ENCODE measurements around the gene C2.
A peak's percentile ranks its signal among the peaks of the same experiment; 100 is the strongest.

Gene C2

DNA sequence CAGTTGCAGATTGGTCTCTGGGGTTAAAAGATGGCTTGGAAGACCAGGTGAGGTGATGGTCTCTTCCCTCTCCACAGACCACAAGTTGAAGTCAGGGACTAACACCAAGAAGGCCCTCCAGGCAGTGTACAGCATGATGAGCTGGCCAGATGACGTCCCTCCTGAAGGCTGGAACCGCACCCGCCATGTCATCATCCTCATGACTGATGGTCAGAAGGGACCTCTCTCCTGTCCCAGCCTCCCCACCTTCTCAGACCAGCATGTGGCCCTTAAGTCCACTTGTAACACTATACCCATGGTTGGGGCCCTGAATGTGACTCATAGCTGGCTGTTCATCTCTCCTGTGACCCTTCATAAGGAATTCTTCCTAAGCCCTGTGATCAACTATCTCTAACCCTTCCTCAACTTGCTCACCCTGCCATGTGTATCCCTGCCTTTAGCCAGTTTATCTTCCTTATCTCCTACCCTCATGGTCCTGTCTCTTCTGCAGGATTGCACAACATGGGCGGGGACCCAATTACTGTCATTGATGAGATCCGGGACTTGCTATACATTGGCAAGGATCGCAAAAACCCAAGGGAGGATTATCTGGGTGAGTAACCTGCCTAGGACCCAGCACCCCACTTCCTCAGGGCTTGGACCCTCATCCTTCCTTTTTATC lies 21.4 kb downstream of the C2 start:
- TF ChIP-seq, protein P1, sequence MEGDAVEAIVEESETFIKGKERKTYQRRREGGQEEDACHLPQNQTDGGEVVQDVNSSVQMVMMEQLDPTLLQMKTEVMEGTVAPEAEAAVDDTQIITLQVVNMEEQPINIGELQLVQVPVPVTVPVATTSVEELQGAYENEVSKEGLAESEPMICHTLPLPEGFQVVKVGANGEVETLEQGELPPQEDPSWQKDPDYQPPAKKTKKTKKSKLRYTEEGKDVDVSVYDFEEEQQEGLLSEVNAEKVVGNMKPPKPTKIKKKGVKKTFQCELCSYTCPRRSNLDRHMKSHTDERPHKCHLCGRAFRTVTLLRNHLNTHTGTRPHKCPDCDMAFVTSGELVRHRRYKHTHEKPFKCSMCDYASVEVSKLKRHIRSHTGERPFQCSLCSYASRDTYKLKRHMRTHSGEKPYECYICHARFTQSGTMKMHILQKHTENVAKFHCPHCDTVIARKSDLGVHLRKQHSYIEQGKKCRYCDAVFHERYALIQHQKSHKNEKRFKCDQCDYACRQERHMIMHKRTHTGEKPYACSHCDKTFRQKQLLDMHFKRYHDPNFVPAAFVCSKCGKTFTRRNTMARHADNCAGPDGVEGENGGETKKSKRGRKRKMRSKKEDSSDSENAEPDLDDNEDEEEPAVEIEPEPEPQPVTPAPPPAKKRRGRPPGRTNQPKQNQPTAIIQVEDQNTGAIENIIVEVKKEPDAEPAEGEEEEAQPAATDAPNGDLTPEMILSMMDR (conservative IDR thresholded peaks at IDR 0.05; ENCODE audit: low read depth) = no peak
- ChIA-PET POLR2A (ENCODE audit: low non-redundant PET) (no interaction called here), CTCF (no interaction called here)
- H3K27ac ChIP-seq = no peak overlapping the region
- peak; percentile 22 for DNase-seq (ENCODE audit: low spot score)

DNA sequence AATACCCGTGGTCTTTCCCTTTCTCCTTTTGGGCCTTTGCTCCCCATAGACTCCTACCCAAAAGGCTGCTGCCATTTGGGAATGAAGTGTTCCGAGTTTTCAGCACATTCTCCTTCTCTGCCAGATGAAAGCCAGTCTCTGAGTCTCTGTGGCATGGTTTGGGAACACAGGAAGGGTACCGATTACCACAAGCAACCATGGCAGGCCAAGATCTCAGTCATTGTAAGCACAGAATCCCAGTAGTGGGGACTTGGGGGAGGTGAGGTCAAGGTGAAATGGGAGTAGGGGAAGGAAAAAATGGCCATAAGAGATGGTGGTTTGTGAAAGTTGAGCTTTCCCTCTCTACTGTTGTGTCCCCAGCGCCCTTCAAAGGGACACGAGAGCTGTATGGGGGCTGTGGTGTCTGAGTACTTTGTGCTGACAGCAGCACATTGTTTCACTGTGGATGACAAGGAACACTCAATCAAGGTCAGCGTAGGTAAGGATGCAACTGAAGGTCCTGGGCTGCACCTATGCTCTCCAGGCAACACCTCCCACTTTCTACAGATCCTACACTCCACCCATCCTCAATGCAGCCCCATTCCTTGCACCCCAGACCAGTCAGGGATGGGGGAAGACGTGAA lies 22.5 kb downstream of the C2 start:
- ChIA-PET CTCF (interaction anchor here (1.2 kb wide), 1 partner anchor 52 kb away, joined by 3 read pairs; no protein-coding TSS in a partner anchor), POLR2A (ENCODE audit: low non-redundant PET) (interaction anchor here (0.5 kb wide), 1 partner anchor 43 kb away, joined by 6 read pairs; no protein-coding TSS in a partner anchor)
- H3K27ac ChIP-seq = no peak overlapping the region
- DNase-seq (ENCODE audit: low spot score) = no peak
- TF ChIP-seq, protein P1 (conservative IDR thresholded peaks at IDR 0.05; ENCODE audit: low read depth) = no peak

DNA sequence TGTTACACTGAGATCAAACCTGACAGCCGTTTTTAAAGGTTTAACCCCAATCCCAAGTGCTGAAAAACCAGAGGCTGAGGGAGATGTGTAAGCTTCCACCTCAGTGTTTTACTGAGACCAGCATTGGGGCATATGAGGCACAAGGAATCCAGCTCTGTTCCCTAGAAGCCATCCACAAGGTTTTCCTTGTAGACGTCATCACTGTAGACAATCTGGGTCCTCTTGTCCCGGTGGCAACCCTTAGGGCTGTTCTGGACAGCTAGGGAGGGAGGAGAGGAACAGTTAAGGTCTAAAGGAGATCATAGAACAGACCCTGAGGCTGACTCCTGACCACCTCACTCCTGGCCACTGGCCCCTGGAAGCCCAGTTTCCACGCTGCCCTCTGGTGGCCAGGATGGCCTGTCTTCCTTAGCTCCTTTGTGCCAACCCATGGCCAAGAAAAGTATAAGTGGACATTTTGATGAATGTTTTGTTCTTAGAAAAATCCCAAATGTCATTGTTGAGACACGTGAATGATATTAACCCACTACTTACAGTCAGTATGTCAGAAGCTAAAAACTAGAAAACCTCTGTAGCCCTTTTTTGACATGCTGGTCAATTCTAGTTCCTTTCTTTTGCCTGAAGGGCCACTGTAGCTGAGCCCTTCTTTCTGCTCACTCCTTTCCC lies 24.8 kb downstream of the C2 start:
- DNase-seq (ENCODE audit: low spot score) = peak; percentile 53
- POLR2A ChIA-PET (ENCODE audit: low non-redundant PET) = interaction anchor here (0.6 to 0.7 kb wide), 3 partner anchors 29 to 180 kb away, joined by 3 to 9 read pairs (median 3); partner anchors contain the start of gene EHMT2
- peak overlapping the region; percentile 34 for H3K27ac ChIP-seq
- CTCF ChIA-PET = interaction anchor here (0.5 to 1.8 kb wide), 12 partner anchors 18 to 862 kb away, joined by 3 to 6 read pairs (median 3); partner anchors contain the start of gene EHMT2
- TF ChIP-seq, protein P1 (conservative IDR thresholded peaks at IDR 0.05; ENCODE audit: low read depth) = peak; percentile 79

DNA sequence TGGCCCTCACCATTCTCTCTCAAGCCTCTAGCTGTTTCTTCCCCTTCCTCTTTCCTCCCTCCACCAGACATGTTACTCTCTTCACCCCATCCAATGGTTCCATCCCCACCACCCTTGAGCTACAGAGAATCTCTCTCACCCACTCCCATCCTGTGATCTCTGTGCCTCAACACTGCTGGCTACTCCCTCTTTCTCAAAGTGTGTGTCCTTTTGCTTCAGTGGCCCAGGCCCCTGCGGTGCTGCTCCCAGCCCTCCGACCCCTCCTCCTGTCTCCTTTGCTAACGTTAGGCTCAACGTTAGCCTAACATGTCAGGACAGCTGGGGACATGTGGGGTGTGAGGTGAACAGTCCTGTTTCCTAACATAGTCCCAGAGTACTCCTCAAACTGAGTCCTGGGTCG lies 25.4 kb downstream of the C2 start:
- TF ChIP-seq, protein P1 (conservative IDR thresholded peaks at IDR 0.05; ENCODE audit: low read depth) = no peak
- DNase-seq (ENCODE audit: low spot score) = no peak
- ChIA-PET POLR2A (ENCODE audit: low non-redundant PET) (interaction anchor here (0.6 kb wide), 1 partner anchor 30 kb away, joined by 3 read pairs; no protein-coding TSS in a partner anchor), CTCF (interaction anchor here (0.5 to 1.8 kb wide), 7 partner anchors 18 to 861 kb away, joined by 3 to 6 read pairs (median 4); no protein-coding TSS in a partner anchor)
- H3K27ac ChIP-seq = peak overlapping the region; percentile 50

DNA sequence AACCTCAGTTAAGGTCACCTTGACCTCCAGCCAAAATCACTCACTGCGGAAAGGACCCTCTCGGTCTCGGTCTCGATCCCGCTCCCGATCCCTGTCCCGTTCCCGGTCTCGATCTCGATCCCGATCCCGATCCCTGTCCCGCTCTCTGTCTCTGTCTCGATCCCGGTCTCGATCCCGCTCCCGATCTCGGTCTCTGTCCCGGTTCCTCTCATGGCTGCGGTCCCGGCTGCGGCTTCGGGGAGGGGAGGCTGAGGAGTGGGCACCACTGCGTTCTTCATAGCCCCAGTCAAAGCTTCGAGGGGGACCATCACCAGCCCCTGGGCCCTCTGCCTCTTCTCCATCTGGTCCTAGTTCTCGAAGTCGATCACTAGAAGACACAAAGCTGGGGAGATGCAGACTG lies 27.0 kb downstream of the C2 start:
- no peak for DNase-seq (ENCODE audit: low spot score)
- H3K27ac ChIP-seq = 0 out of 2 replicates have a peak overlapping the region, but pooled peaks have one; percentile 17
- CTCF ChIA-PET = no interaction called here
- TF ChIP-seq, protein P1 (conservative IDR thresholded peaks at IDR 0.05; ENCODE audit: low read depth) = no peak
- POLR2A ChIA-PET (ENCODE audit: low non-redundant PET) = no interaction called here

DNA sequence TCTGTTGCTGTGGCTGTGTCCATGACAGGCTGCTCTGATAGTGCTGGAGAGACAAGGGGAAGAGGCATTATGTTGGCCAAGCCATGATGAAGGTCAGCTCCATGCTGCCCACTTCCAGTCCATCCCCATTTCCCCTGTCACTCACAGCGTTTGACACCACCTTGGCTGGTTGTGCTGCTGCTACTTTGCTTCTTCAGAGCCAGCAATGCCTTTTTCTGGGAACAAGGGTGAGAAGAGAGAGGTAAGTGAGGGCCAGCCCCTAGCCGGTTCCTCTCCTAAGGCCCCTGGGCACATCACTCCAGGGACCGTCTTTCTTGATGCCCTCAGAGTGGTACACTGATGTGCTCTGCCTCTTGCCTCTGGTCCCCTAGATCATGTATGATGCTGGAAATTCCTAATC lies 29.3 kb downstream of the C2 start:
- TF ChIP-seq, protein P1 (conservative IDR thresholded peaks at IDR 0.05; ENCODE audit: low read depth) = no peak
- no peak overlapping the region for H3K27ac ChIP-seq
- no peak for DNase-seq (ENCODE audit: low spot score)
- ChIA-PET CTCF (interaction anchor here (1.1 kb wide), 1 partner anchor 12 kb away, joined by 3 read pairs; no protein-coding TSS in a partner anchor), POLR2A (ENCODE audit: low non-redundant PET) (no interaction called here)

Data from RWPE1 (cell line).